GM10248 (cell line): ENCODE data around the gene TRIM9.

ENCODE experiments used
- CTCF ChIA-PET: fragments of 300-600 bp; sonication (Branson Sonifier 250); formaldehyde crosslinking; extraction: SDS; loops from one replicate; lab custom pipeline; 2021; ENCODE audit warnings: antibody characterized with exemption; lab: Yijun Ruan, JAX
- POLR2A ChIA-PET: fragments of 350-650 bp; sonication (Branson Sonifier 250); formaldehyde crosslinking; extraction: SDS; loops from one replicate; lab custom pipeline; 2020; ENCODE audit warnings: antibody characterized with exemption; lab: Yijun Ruan, JAX
- DNase-seq: peaks from one replicate; pipeline ENCODE4 v3.0.0; 2012; ENCODE audit errors: extremely low spot score
- CTCF ChIP-seq: IDR thresholded peaks from 2 replicates; pipeline ENCODE4 v1.5.1; 2012; ENCODE audit warnings: mild to moderate bottlenecking, low read depth; ENCODE audit errors: extremely low read depth, missing control alignments, control extremely low read depth

TRIM9 gene

GRCh38 chr14:51129130-51129529 is 34.2 kb upstream of the TRIM9 start:
- CTCF ChIA-PET: no interaction called here
- POLR2A ChIA-PET: no interaction called here
- DNase-seq: no peak
- no peak for TF ChIP-seq CTCF

- TF ChIP-seq CTCF: no peak
- POLR2A ChIA-PET: no interaction called here
- CTCF ChIA-PET: no interaction called here
- no peak for DNase-seq
Observed at GRCh38 chr14:51124029-51124428, 29.1 kb upstream of the TRIM9 start.

- DNase-seq: no peak
- no peak for TF ChIP-seq CTCF
- CTCF ChIA-PET: no interaction called here
- POLR2A ChIA-PET: no interaction called here
Observed at GRCh38 chr14:51121096-51121495, 26.2 kb upstream of the TRIM9 start.

- DNase-seq: no peak
- ChIA-PET CTCF (interaction anchor here (0.7 to 1.3 kb wide), 4 partner anchors 10 to 99 kb away, joined by 3 to 4 read pairs (median 3); no protein-coding TSS in a partner anchor), POLR2A (no interaction called here)
- no peak for TF ChIP-seq CTCF
Observed at GRCh38 chr14:51119411-51120051, 24.6 kb upstream of the TRIM9 start.

GRCh38 chr14:51118993-51119392 is 24.1 kb upstream of the TRIM9 start:
- TF ChIP-seq CTCF: no peak
- POLR2A ChIA-PET: no interaction called here
- DNase-seq: no peak
- CTCF ChIA-PET: interaction anchor here (0.7 to 1.3 kb wide), 3 partner anchors 10 to 100 kb away, joined by 3 to 4 read pairs (median 3); no protein-coding TSS in a partner anchor

- DNase-seq: no peak
- TF ChIP-seq CTCF: no peak
- POLR2A ChIA-PET: no interaction called here
- CTCF ChIA-PET: interaction anchor here (1.1 kb wide), 1 partner anchor 24 kb away, joined by 4 read pairs; no protein-coding TSS in a partner anchor
Observed at GRCh38 chr14:51117593-51117992, 22.7 kb upstream of the TRIM9 start.
